Calu3 (cell line): ENCODE measurements around the gene PLA1A. TPM values are rescaled to one million over a fixed set of nuclear protein-coding genes. Genes with fewer than 3 reads are reported as not detected.

Source experiments
- BruUV-seq: library from RNA; stranded (reverse); fragments of 400-500 nt; replicated peaks from 2 replicates; lab custom pipeline; 2021; lab: Mats Ljungman, UMichigan
- CTCF ChIA-PET: fragments of 300-600 bp; sonication (Branson Sonifier 250); formaldehyde crosslinking; loops from one replicate; lab custom pipeline; 2022; ENCODE audit warnings: antibody characterized with exemption; lab: Charles Lee
- DNase-seq: peaks from one replicate; pipeline ENCODE4 v3.0.0; 2022
- H3K27ac Mint-ChIP-seq: one replicate; pipeline ENCODE4 v1.8.0; 2022; ENCODE audit warnings: mixed read lengths; ENCODE audit not compliant: unreplicated experiment
- H3K27me3 Mint-ChIP-seq: one replicate; pipeline ENCODE4 v1.8.0; 2022; ENCODE audit warnings: mixed read lengths; ENCODE audit not compliant: unreplicated experiment
- H3K36me3 Mint-ChIP-seq: one replicate; pipeline ENCODE4 v1.8.0; 2022; ENCODE audit warnings: mild to moderate bottlenecking, moderate library complexity, mixed read lengths; ENCODE audit not compliant: insufficient read depth, unreplicated experiment
- H3K4me1 Mint-ChIP-seq: one replicate; pipeline ENCODE4 v1.8.0; 2022; ENCODE audit warnings: mild to moderate bottlenecking, low read depth, mixed read lengths; ENCODE audit not compliant: unreplicated experiment
- H3K4me3 Mint-ChIP-seq: one replicate; pipeline ENCODE4 v1.8.0; 2022; ENCODE audit warnings: mild to moderate bottlenecking, low read depth, moderate library complexity, mixed read lengths; ENCODE audit not compliant: unreplicated experiment
- H3K9me3 Mint-ChIP-seq: one replicate; pipeline ENCODE4 v1.8.0; 2022; ENCODE audit warnings: low read depth, mixed read lengths; ENCODE audit not compliant: unreplicated experiment
- intact Hi-C: fragments of 100-400 bp; cut with micrococcal nuclease; formaldehyde crosslinking; loops from one replicate; pipeline ENCODE4 v1.10.0; 2022; ENCODE audit not compliant: unreplicated experiment
- total RNA-seq: library from RNA; stranded (reverse); gene quantifications from 2 replicates; pipeline ENCODE4 v1.2.3, GENCODE V29; 2022
- TF ChIP-seq, protein P1 (sequence below): fragments of 200-600 bp; IDR thresholded peaks from one replicate; pipeline ENCODE4 v1.8.0; 2022; ENCODE audit warnings: antibody characterized with exemption; ENCODE audit not compliant: unreplicated experiment

Gene PLA1A
- total RNA-seq, 1 experiment from 2014 or later: 0.99 TPM

DNA sequence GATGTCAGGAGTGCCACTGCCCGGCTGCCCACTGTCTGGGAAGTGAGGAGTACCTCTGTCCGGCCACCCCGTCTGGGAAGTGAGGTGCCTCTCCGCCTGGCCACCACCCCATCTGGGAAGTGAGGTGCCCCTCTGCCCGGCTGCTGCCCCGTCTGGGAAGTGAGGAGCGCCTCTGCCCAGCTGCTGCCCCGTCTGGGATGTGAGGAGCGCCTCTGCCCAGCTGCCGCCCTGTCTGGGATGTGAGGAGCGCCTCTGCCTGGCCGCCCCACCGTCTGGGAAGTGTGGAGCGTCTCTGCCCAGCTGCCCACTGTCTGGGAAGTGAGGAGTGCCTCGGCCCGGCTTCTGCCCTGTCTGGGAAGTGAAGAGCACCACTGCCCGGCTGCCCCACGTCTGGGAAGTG is 76.2 kb downstream of the PLA1A start:
- no peaks in the 10 kb centered on the region for H3K9me3 Mint-ChIP-seq
- H3K4me3 Mint-ChIP-seq: no peak overlapping the region
- no TSS peak for BruUV-seq
- intact Hi-C loops: loop anchor here (10.0 kb wide), 1 partner anchor 209 kb away; the partner anchor contains the start of genes POGLUT1 and TMEM39A
- H3K36me3 Mint-ChIP-seq: peaks cover 13% of the 10 kb centered on the region
- no peaks in the 10 kb centered on the region for H3K27me3 Mint-ChIP-seq
- no peaks in the 10 kb centered on the region for H3K4me1 Mint-ChIP-seq
- no peak for DNase-seq
- CTCF ChIA-PET: no interaction called here
- TF ChIP-seq, protein P1, sequence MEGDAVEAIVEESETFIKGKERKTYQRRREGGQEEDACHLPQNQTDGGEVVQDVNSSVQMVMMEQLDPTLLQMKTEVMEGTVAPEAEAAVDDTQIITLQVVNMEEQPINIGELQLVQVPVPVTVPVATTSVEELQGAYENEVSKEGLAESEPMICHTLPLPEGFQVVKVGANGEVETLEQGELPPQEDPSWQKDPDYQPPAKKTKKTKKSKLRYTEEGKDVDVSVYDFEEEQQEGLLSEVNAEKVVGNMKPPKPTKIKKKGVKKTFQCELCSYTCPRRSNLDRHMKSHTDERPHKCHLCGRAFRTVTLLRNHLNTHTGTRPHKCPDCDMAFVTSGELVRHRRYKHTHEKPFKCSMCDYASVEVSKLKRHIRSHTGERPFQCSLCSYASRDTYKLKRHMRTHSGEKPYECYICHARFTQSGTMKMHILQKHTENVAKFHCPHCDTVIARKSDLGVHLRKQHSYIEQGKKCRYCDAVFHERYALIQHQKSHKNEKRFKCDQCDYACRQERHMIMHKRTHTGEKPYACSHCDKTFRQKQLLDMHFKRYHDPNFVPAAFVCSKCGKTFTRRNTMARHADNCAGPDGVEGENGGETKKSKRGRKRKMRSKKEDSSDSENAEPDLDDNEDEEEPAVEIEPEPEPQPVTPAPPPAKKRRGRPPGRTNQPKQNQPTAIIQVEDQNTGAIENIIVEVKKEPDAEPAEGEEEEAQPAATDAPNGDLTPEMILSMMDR: no peak
- H3K27ac Mint-ChIP-seq: no peak overlapping the region

DNA sequence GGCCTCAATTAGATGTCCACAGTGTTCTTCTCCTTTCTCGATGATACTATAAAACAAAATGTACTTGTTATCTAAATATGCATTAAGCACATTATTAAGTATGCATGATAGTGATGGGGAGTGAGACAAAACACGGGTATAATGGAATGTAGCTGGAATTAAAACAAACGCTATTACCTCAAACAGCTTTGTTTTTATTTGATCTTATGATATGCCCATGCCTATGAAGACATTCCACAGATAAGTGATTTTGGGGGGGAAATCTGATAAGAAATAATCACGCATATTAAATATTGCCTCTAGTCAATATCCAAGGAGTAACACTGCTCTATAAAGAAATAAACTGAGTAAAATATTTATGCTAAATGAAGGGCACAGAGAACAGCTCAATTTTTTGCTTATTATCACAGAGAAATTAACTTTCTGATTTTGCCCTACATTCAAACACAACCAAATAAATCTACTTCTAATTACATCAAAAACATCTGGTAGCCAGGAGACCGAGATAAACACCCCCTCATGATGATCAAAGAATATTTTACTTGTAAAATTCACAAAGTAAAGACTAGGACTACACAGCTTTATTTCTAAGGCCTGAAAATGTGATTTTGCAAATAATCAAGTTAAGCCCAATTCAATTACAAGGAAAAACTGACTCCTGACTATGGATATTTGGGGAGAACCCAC is 77.6 kb downstream of the PLA1A start:
- TF ChIP-seq, protein P1: no peak
- CTCF ChIA-PET: interaction anchor here (0.9 kb wide), 1 partner anchor 457 kb away, joined by 5 read pairs; no protein-coding TSS in a partner anchor
- intact Hi-C loops: loop anchor here (10.0 kb wide), 1 partner anchor 211 kb away; the partner anchor contains the start of genes POGLUT1 and TMEM39A
- peak overlapping the region; percentile 76 for H3K4me3 Mint-ChIP-seq
- H3K9me3 Mint-ChIP-seq: no peaks in the 10 kb centered on the region
- H3K4me1 Mint-ChIP-seq: no peaks in the 10 kb centered on the region
- BruUV-seq: no TSS peak
- no peaks in the 10 kb centered on the region for H3K27me3 Mint-ChIP-seq
- peaks cover 13% of the 10 kb centered on the region for H3K36me3 Mint-ChIP-seq
- H3K27ac Mint-ChIP-seq: no peak overlapping the region
- DNase-seq: no peak

DNA sequence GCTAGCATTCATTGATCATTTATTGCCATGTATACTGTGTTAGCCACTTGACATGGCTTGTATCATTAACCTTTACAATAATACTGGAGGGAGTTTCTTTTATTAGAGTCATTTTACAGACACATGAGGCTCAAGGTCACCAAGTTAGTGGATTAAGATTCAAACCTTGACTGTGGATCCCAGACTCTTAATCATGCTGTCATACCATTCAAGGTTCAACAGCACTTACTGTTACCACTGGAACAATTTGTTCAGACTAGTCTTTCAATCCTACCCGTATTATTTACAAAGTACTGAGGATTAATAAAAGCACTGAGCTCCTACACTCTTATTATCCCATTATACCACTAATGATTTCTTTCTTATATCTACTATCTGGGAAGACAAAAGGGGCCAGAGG is 78.3 kb downstream of the PLA1A start:
- Mint-ChIP-seq H3K27ac (no peak overlapping the region), H3K9me3 (no peaks in the 10 kb centered on the region), H3K27me3 (no peaks in the 10 kb centered on the region), H3K36me3 (peaks cover 13% of the 10 kb centered on the region), H3K4me3 (peak overlapping the region; percentile 76), H3K4me1 (no peaks in the 10 kb centered on the region)
- intact Hi-C loops: loop anchor here (10.0 kb wide), 1 partner anchor 211 kb away; the partner anchor contains the start of genes POGLUT1 and TMEM39A
- no peak for DNase-seq
- no TSS peak for BruUV-seq
- CTCF ChIA-PET: no interaction called here
- TF ChIP-seq, protein P1: no peak

DNA sequence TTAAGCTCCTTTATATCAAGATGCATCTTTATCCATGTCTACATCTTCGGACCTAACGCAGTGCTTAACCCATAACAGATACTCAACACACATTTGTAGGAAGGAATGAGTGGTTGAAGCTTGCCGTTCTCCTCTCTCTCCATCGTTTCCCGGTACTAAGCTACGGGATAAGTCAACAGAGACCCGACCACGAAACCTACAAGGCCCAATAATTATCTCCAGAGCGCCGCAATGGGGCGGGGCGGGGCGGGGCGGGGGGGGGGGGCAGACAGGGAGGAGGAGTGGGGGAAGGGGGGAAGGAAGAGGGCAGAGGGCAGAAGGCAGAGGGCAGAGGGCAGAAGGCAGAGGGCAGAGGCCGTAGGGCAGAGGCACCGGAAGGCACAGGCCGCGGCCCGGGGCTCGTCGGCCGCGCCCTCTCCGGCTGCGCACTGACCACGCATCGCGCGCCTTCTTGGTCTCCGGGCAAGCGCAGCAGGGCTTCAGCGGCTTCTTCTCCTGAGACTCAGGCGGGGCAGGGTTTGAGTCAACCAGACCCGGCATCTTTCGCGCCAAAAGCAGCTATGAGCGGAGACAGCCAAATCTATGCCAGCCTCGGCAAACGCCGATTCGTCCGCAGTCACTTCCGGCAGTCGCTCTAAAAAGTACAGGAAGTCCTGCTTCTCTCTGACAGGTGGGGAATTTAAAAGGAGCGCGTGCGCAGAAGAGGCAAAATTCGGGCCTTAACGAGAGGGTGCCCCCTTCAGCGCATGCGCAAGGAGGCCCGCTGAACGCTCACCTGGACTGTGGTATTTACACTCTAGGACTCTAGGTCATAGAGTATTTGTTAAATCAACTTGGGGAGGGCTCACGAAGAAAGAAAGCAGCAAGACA is 79.3 kb downstream of the PLA1A start, which contains the start of gene COX17:
Gene COX17 (minus strand): TSS at position 636 of the 870 bp plus-strand sequence. CDS start 96 bp downstream, at position 540.
- Mint-ChIP-seq H3K4me1 (no peaks in the 10 kb centered on the region), H3K36me3 (peaks cover 13% of the 10 kb centered on the region), H3K27me3 (no peaks in the 10 kb centered on the region), H3K9me3 (no peaks in the 10 kb centered on the region), H3K27ac (peak within 1 kb of the TSS; percentile 94), H3K4me3 (peak within 1 kb of the TSS; percentile 76)
- no TSS peak for BruUV-seq
- TF ChIP-seq, protein P1: no peak
- intact Hi-C loops: loop anchor here (10.0 kb wide), 1 partner anchor 212 kb away; the partner anchor contains the start of genes POGLUT1 and TMEM39A
- CTCF ChIA-PET: no interaction called here
- DNase-seq: peak; percentile 93
